NCI-H82 treated with DMSO at 0.1 percent for 48 hours (cell line): ENCODE data around the gene TBC1D4.
"Not testable (repeated sequence)": the region's sequence is repeated elsewhere in the genome, so short reads cannot be mapped to it uniquely, and the experiment has no call there.

ENCODE experiments used
- DNase-seq: peaks from one replicate; lab custom pipeline; 2025; ENCODE audit not compliant: unreplicated experiment; lab: John Stamatoyannopoulos, UW

Gene TBC1D4

DNA sequence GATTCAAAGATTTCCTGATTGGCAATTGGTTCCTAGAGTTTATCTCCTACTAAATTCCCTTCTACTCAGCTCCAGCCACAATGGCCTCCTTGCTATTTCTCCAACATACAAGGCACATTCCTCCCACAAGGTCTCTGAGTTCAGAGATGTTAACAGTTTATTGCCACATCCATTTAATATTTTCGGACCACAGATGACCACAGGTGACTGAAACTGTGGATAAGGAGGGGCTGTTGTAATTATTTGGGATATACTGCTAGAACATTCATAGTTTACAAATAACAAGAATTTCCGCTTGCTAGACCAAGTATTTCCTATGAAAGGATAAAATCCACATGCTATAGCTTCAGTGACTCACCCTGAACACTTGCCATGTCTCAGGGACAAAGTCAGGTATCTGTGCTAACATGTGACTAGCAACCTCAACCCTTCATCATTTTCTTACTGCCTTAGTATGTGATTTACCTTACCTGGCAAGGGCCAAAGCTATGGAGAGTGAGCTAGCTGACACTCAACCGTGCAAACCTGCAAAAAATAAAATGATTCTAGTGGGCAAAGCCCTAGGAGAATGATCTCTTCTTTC, 117.7 kb downstream of the TBC1D4 start:
- DNase-seq: no peak

DNA sequence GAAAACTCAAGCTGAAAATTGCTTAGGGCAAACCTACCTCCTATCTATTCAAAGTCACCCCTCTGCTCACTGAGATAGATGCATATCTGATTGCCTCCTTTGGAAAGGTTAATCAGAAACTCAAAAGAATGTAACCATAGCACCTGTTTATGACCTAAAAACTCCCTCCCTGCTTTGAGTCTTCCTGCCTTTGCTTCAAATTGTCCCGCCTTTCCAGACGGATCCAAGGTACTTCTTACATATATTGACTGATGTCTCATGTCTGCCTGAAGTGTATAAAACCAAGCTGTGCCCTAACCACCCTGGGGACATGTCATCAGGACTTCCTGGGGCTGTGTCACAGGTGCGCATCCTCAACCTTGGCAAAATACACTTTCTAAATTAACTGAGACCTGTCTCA, 118.6 kb downstream of the TBC1D4 start:
- DNase-seq: no peak

DNA sequence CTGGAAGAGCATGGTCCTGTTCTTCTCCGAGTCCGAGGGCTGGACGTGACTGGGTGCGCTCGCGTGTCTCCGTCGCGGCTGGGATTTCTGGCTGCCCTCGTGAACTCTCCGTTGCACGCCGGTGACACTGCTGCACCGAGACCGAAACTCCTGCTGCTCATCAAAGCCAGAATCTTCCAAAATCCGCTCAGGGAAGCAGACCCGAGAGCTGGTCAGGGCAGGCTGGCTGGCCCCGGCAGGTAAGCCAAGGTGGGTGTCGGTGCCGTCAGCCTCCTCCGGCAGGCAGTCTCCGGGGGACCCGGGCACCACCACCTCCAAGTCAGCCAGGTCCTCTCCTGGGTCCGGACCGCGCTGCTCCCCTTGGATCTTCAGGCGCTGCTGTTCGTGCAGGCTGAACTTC, 119.9 kb downstream of the TBC1D4 start:
- DNase-seq: no peak

DNA sequence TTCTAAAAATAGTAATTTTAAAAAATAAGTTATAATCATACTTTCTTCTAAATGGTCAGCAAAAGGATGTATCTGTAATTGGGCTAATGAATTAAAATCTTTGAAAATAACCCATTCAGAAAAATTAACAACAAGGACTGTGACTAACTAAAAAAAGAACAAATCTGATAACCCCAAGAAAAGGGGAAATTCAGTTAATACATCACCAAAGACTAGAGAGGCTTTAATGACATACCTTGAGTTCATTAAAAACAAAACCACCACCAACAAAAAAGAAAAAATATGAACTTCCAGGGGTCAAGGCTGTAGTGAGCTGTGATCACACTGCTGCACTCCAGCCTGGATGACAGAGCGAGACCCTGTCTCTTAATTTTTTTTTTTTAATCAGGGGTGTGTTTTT, 121.8 kb downstream of the TBC1D4 start:
- no peak for DNase-seq

DNA sequence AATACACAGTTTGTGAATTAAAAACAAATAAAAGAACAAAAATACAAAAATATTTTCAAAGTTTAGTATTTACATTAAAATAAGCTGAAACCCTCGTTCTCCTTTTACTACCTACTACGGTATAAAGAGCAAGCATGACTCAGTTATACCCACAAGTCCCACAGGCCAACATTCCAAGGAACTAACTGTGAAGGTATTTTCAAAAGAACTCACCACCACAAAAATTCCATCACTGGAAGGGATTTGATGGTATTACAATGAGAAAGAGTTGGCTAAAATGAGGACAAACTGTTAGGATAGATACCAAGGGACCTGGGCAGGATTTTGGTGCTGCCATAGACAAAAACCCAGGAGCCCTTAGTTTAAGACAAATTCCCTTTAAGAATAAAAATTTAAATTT, 122.7 kb downstream of the TBC1D4 start:
- DNase-seq: no peak

DNA sequence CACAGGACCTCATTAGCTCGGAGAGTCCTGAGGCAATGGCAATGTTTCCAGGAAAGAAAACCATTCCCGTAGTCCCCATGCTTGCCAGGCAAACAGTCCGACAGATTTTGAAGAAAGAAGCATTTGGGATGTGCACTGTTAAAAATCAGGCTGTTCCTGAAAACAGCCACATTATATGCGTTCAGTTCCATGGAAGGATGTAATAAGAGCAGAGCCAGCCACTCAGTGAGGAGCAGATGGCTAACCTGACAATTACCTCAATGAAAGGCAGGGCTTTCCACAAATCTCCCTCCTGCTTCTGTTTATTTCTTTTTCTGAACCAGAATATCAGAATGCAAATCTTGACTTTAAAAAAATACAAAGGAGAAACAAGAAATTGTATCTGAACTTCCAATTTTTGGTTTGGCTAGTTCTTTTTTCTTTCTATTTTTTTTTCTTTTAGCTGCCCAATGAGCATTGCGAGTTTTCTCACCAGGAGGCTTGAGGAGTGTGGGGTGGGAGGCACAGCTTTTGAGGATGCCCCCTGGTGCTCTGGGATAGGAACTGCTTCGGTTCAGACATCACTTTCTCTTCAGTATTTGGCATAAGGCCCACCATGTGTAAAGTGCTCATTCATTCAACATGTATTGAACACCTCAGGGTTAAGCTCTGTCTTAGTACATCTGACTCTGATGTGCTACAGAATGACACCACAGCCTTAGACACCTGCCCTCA, 124.2 kb downstream of the TBC1D4 start:
- peak; percentile 53 for DNase-seq

DNA sequence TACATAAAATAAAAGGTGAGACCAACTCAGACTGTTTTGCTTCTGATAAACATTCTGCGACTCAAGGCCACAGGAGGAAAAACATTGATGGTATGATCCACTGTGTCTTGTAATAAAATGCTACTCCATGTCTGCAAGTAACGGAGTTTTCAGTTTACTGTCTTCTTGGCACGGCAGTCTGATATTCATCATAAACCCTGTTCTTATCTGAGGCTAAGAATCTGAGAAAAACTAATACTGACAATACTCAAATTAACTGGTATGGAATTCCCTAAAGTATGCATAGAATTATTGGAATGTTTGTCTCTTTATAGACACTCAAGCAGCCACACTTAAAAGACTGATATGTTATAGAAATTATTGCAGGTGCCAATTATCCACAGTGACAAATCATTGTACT, 125.5 kb downstream of the TBC1D4 start:
- DNase-seq: no peak

DNA sequence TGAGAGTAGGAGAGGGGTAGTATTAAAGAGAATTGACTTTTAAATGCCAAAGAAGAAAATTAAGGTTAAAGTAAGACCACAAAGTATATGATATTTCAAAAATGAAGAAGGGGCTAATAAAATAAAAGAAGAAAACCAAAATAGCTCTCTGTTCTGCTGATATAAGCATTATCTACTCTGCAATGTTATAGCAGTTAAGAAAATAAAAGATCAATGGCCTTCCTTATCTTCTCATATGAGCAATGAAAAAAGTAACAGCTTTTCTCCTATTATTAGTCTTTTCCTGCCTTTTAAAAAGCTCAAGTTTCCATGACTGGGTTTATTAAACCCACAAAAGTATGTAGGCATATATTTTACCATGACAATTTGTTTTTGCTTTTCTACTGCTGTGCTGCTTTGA, 126.4 kb downstream of the TBC1D4 start:
- DNase-seq: no peak

DNA sequence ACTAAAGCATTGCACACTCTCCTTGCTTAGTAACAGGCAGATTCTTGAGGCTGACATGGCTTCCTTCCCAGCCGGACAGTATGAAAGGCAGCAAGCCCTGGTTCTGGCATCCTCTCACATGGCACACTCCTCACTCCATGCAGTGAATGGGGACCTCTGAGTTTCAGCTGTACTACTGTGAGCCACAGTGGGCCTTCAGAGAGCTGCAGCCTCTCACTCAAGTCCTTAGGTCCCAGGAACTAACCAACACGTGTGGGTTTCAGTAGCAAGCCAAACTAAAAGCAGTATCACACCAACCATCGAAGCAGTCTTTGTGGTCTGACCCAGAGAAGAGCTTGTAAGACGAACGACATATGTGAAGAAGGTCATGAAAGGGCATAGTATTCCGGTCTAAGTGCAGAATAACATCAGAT, 128.2 kb downstream of the TBC1D4 start:
- no peak for DNase-seq

DNA sequence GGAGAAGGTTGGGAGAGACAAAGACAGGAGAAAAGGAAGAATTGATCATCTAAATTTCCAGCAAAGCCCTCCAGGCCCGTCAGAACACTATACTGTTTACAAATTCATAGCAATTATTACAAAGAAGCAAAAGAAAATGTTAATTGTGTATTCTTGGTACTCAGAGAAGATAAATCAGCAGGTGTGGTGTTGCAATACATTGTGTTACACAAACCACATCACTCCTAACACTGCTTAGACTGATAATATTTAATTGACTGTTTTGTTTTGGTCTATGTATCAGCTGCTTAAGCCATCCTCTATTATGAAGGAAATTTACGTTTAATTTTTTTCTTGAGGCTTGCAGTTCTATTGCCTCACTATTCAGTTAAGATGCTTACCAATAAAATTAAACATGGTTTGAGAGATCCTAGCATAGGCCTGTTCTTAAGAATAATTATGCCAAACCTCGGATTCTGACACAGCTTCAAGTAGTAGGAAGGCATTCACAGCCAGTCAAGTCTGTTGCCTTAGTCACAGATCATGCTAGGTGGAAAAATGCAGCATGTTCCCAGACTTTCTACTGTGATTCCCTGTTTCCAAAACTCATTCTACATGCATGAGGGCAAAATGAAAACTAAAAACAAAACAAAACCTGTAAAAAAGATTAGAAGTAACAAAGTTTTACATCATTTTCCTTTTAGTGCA, 129.2 kb downstream of the TBC1D4 start:
- DNase-seq: no peak

DNA sequence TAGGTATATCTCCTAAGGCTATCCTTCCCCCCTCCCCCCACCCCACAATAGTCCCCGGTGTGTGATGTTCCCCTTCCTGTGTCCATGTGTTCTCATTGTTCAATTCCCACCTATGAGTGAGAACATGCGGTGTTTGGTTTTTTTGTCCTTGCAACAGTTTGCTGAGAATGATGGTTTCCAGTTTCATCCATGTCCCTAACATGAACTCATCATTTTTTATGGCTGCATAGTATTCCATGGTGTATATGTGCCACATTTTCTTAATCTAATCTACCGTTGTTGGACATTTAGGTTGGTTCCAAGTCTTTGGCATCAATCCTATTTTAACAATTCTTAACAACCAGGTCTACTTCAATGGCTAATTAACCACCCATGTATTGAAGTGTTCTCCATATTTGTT, 130.4 kb downstream of the TBC1D4 start:
- DNase-seq: not testable (repeated sequence)

DNA sequence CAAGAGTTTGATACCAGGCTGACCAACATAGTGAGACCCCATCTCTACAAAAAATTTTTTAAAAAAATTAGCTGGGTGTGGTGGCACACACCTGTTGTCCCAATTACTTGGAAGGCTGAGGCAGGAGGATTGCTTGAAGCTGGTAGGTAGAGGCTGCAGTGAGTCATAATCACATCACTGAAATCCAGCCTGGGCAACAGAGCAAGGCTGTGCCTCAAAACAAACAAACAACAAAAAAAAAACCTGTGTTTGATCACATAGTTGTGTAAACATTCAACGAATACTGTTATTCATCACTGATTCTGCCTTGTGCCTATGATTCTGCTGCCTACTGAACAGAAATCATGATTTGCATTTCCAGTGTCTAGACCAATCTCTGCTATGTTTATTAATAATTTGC, 134.0 kb downstream of the TBC1D4 start:
- DNase-seq: no peak

DNA sequence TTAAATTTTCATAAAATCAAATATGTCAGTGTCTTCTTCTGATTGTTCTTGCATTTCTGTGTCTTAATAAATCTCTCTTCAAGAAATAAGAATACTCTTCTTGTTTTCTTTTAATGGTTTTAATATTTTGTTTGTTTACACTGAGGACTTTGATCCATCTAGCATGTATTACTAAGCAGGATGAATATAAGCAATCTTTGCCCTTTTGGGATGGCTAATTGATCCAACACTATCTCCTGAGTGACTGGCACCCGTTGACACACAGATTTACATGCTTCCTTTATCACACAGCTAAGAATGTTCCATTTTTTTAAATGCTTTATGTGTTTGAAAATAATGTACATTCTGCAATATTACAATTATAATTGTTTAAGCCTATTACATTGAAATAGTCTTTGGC, 134.5 kb downstream of the TBC1D4 start:
- DNase-seq: no peak

DNA sequence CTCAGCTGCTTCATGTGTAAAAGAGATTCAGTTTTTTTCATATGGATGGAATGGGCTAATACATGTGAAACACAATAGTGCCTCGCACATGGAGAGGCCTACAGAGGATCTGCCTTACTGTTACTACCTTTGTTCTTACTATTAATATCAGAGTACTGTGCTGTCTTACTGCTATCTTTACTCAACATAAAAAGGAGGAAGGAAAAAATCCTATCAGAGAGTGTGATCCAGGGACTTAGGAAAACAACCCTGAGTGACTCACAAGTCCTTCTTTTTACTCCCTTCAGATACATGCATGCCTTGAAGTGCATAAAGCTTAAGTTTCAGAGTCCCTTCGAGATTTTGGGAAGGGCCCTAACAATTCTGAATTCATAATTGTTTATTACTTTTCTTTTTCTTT, 136.8 kb downstream of the TBC1D4 start:
- DNase-seq: no peak

DNA sequence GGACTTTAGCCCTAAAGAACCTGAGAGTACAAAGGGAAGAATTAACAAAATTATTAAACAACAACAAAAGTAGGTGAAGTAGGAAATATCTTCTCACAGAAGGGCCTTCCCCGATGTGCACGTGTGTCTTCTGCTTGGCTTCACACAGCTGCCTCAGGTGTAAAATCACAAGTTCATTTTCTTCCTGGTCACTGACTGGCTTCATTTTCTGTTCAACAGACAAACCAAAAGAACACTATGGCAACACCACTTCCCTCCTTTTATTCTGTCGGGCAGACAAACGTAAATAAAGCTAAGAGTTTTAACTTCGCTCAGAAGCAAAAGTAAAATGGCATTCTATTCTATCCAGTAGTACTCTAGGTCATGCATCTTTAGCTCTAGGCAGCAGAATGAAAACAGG, 140.9 kb downstream of the TBC1D4 start:
- DNase-seq: no peak

DNA sequence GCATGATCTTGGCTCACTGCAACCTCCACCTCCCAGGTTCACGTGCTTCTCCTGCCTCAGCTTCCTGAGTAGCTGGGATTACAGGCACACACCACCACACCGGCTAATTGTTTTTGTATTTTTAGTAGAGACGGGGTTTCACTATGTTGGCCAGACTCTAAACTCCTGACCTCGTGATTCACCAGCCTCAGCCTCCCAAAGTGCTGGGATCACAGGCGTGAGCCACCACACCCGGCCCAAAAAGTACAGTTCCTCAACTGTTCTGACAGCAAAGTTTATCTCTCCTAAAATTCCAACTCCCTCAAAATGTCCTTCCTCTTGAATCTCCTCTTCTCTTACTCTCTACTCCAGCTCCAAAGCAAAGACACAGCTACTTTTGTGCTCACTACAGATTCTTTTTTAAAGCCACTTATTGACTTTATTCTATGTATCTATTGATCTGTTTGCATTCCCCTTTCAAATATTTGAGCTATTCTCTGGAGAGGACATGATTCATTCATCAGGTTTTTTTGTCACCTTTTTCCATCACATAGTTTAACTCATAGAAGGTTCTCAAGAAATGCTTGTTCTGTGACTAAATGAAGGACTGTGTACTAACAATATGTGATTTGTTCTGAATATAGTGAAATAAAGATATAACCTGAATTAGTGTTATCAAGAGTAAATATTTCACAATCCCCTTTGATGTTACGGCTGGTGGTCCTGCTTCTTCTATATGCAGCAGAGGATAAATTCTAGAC, 142.2 kb downstream of the TBC1D4 start:
- no peak for DNase-seq

DNA sequence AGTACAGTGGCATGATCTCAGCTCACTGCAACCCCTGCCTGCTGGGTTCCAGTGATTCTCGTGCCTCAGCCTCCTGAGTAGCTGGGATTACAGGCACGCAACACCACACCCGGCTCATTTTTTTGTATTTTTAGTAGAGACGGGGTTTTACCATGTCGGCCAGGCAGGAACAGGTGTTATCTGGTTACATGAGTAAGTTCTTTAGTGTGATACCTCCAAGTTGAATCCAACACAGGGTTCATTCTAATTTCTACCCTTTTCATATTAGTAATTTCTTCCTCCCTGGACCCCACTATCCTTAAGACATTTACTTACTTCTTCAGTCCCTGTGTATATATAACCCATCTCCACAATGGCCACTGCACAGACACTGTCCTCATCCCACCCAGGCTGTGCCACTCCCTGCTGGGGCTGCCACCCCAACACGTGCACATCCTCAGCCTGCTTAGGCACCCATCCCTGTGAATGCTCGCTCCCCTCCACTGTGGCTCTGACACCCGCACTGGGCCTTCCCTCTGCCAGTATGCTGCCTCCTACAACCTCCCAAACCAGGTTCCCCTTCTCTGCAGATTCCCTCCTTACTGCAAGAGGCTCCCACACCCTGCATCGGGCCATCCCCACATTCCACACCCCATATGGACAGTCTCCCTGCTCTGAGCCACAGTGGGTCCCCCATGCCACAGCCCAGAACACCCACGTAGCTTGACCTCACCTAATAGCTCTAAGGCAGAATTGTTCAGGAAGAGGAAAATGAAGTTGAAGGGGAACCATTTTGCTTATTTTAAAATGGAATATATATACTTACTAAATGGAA, 147.1 kb downstream of the TBC1D4 start:
- no peak for DNase-seq

DNA sequence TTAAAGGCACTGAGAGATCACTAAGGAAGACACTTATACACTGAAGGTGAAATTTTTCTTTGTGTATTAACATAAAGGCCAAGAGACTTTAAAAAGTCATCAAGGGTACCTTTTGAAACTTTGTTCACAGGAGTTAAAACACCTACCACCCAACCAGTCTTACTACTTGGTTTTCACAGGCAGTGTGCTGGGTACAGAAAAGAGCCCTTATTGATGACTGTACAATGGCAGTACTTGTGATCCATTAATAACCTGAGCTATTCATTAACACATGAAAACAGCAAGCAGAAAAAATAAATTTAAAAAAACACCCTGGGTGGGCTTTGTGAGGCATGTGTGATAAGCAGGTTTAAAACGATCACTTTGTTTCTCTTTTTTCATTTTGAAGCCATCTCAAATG, 148.9 kb downstream of the TBC1D4 start:
- DNase-seq: no peak

DNA sequence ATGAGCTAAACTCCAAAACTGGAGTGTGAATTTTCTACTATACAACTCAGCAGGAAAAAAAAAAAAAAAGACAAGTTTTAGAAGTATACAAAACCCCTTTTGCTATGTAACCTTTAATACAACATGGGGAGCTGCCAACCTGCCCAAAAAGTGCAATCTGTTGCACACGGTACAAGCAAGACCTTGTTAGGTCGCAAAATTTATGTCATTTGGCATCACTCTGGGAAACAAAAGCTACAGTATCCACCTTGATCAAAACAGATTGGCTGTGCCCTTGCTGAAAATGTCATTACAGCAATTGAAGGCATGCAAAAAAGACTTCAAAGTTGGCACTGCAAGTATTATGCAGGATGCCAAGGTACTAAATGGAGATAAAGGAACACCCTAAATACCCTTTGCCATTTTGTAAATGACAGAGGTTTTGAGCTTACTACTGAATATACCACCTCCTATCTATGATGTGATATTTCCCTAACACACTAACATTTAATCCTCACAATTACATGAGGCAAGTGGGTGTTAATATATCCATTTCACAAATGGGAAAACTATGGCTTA, 150.1 kb downstream of the TBC1D4 start:
- DNase-seq: no peak

DNA sequence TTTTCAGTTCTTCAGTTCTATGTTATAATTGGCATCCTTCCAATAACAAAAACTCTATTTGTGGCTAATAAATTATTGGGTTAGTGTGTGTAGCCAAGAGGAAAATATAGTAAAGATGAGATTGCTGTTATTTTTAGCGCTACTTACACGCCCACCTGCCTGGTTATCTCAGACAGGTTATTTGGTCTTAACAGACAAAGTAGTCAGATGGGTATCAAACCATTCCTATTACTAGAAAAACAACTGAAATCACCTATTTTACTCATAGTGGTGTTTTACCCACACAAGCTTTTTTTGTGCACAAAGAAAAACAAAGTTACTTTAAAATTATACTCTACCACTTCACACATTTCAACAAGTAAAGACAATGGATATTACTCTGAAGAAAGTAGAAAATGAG, 151.2 kb downstream of the TBC1D4 start:
- no peak for DNase-seq

DNA sequence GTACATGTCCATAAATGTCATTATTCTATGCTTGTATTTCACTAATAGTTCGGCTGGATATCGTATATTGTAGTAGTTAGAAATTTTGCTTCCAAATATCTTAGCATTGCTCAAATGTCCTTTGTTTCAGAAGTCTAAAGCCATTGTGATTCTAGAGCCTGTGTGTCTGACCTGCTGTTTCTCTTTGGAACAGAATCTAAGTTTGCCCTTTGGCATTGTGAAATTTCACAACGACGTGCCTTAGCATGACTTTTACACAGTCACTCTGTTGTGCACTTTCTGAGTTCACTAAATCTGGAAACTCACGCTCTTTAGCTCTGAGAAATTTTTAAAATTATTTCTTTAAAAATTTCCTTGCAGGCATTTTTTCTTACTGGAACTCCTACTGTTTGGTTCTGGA, 152.2 kb downstream of the TBC1D4 start:
- no peak for DNase-seq
